Hematopoietic multipotent progenitor cell (in vitro differentiated cells): ENCODE data around the gene ATG10. TPM values are rescaled to one million over a fixed set of nuclear protein-coding genes. Genes with fewer than 3 reads are reported as not detected.
"Not testable (repeated sequence)": the region's sequence is repeated elsewhere in the genome, so short reads cannot be mapped to it uniquely, and the experiment has no call there.

Experiments used
- DNase-seq, 3 donors: peaks; one replicate each; pipeline ENCODE4 v3.0.0-alpha.2; 2011 to 2015; ENCODE audit warnings: low read depth in 2 of 3, low spot score in 2 of 3
- total RNA-seq: library from RNA; depleted of rRNA; stranded (reverse); fragments of >200 nt; gene quantifications from one replicate; pipeline ENCODE4 v1.2.3, GENCODE V29; 2012

Gene ATG10
- total RNA-seq, 1 donor: 8.6 TPM

GRCh38 chr5:82267297-82267933 is 295.6 kb downstream of the ATG10 start:
- DNase-seq: not testable (repeated sequence)

GRCh38 chr5:82269363-82269762 is 297.5 kb downstream of the ATG10 start:
- not testable (repeated sequence) for DNase-seq

- not testable (repeated sequence) for DNase-seq
Measured at GRCh38 chr5:82272571-82273356, 300.9 kb downstream of the ATG10 start.

GRCh38 chr5:82273426-82273825 is 301.6 kb downstream of the ATG10 start:
- DNase-seq: not testable (repeated sequence)

GRCh38 chr5:82274343-82275211 is 302.8 kb downstream of the ATG10 start:
- DNase-seq: no peak

GRCh38 chr5:82275216-82275664 is 303.4 kb downstream of the ATG10 start:
- no peak for DNase-seq

- no peak for DNase-seq
Measured at GRCh38 chr5:82276800-82277612, 305.2 kb downstream of the ATG10 start.

GRCh38 chr5:82277613-82277986 is 305.8 kb downstream of the ATG10 start:
- no peak for DNase-seq

- DNase-seq: peak; percentile 80 to 95 (median 91)
Measured at GRCh38 chr5:82277987-82278710, 306.3 kb downstream of the ATG10 start, which contains the start of gene RPS23. RPS23 (minus strand) TSS chr5:82278354; CDS start chr5:82278323, 31 bp downstream.

- no peak for DNase-seq
Measured at GRCh38 chr5:82278711-82279370, 307.0 kb downstream of the ATG10 start.

- DNase-seq: no peak
Measured at GRCh38 chr5:82283893-82284292, 312.1 kb downstream of the ATG10 start.

- no peak for DNase-seq
Measured at GRCh38 chr5:82285206-82285605, 313.4 kb downstream of the ATG10 start.

GRCh38 chr5:82287625-82288024 is 315.8 kb downstream of the ATG10 start:
- no peak for DNase-seq

- no peak for DNase-seq
Measured at GRCh38 chr5:82290005-82290404, 318.2 kb downstream of the ATG10 start.

GRCh38 chr5:82290908-82291307 is 319.1 kb downstream of the ATG10 start:
- no peak for DNase-seq

GRCh38 chr5:82291420-82291819 is 319.6 kb downstream of the ATG10 start:
- no peak for DNase-seq

GRCh38 chr5:82295144-82295543 is 323.3 kb downstream of the ATG10 start:
- no peak for DNase-seq

- DNase-seq: no peak
Measured at GRCh38 chr5:82295959-82296531, 324.2 kb downstream of the ATG10 start.

- no peak for DNase-seq
Measured at GRCh38 chr5:82296929-82297328, 325.1 kb downstream of the ATG10 start.
